ENCODE measurements around the gene MINDY3. TPM values are rescaled to one million over a fixed set of nuclear protein-coding genes. Genes with fewer than 3 reads are reported as not detected.
A peak's percentile ranks its signal among the peaks of the same experiment; 100 is the strongest.

MINDY3 gene
- total and polyA plus RNA-seq, 10 donors, result 16.1 to 35.0 (median 30.0) TPM

DNA sequence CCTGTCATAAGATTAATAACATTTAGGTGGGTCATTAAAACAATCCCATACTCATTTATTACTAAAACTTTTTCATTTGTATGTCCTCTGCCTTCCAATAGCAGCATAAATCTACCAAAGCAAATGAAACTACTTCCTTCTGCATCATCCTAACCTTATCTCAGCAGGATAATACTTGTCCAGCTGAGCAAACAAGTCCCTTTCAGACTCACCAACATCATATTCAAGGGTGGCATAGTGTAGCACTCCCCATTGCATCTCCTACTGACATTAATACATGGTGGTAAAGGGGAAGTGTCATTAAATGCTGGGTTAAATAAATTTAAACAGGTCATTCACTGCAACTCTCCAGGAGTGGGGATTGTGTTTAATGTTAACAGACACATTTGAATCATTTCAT lies 3.4 kb upstream of the MINDY3 start:
- no peak for TF ChIP-seq POLR2AphosphoS5 (IDR thresholded peaks at IDR 0.05)
- TF ChIP-seq POLR2A (IDR thresholded peaks at IDR 0.05), result no peak
- TF ChIP-seq, protein P1, sequence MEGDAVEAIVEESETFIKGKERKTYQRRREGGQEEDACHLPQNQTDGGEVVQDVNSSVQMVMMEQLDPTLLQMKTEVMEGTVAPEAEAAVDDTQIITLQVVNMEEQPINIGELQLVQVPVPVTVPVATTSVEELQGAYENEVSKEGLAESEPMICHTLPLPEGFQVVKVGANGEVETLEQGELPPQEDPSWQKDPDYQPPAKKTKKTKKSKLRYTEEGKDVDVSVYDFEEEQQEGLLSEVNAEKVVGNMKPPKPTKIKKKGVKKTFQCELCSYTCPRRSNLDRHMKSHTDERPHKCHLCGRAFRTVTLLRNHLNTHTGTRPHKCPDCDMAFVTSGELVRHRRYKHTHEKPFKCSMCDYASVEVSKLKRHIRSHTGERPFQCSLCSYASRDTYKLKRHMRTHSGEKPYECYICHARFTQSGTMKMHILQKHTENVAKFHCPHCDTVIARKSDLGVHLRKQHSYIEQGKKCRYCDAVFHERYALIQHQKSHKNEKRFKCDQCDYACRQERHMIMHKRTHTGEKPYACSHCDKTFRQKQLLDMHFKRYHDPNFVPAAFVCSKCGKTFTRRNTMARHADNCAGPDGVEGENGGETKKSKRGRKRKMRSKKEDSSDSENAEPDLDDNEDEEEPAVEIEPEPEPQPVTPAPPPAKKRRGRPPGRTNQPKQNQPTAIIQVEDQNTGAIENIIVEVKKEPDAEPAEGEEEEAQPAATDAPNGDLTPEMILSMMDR (IDR thresholded peaks at IDR 0.05 in 8 of 11, conservative IDR thresholded peaks at IDR 0.05 in 3 of 11), result no peak
- Histone ChIP-seq H3K4me3 (no peak overlapping the region), H3K4me1 (peaks cover 6 to 21% (median 11%) of the 10 kb centered on the region in 6 donors), H3K27me3 (replicated peaks in 1 of 7) (peaks cover 0 to 28% (median 0%) of the 10 kb centered on the region in 7 donors), H3K9me3 (no peaks in the 10 kb centered on the region), H3K27ac (no peak overlapping the region), H3K36me3 (no peaks in the 10 kb centered on the region)
- intact Hi-C loops (cut with DNase I; ENCODE audit: low total_unique reads), result no loop called here
- no peak for DNase-seq

DNA sequence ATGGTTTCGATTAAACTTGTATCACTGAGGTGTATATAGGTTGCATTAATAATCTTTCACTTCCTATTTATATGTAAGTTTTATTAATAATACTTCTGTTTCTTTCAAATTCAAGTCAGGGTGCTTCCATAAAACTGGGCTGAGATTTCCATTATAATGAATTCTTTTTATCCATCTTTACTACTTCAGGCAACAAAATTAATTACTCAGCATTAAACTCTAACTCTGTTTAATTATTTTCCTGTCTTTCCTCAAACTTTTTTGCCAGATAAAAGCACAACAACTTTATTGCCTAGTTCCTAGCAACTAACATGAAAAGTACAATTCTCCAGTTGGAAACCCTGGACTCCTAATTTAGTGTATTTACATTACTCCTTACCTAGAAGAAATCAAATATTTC lies 3.0 kb upstream of the MINDY3 start:
- no peak overlapping the region for H3K27ac ChIP-seq
- intact Hi-C loops (cut with DNase I; ENCODE audit: low total_unique reads), result no loop called here
- TF ChIP-seq POLR2AphosphoS5 (IDR thresholded peaks at IDR 0.05) (no peak), POLR2A (IDR thresholded peaks at IDR 0.05) (no peak)
- TF ChIP-seq, protein P1 (IDR thresholded peaks at IDR 0.05 in 8 of 11, conservative IDR thresholded peaks at IDR 0.05 in 3 of 11), result no peak

DNA sequence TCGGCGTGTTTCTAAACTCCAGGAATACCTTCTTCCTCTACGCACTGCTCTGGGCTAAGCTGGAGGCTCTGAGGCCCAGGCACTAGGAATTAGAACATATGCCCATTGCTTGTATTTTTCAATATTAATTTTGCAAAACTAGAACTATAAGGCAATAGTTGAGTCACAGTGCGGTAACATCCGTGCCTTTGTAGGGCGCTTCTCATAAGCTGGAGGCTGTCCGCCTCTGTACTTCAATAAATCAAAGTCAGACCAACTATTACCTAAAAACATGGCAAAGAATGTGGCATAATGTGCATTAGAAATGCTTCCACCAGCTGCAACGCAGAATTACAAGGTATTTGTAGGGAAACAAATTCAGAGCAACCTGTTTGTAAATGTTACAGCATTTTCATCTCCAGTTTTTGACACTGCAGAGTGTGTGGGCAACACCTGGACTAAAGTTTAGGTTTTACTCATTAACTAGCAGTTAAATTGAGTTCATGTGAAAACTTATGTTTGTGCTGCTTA lies 440 bp upstream of the MINDY3 start:
- DNase-seq, result no peak
- Histone ChIP-seq H3K27me3 (replicated peaks in 1 of 7) (peaks cover 0 to 8% (median 0%) of the 10 kb centered on the region in 7 donors), H3K9me3 (no peaks in the 10 kb centered on the region), H3K4me3 (peak overlapping the region; percentile 75 to 99 (median 92)), H3K36me3 (no peaks in the 10 kb centered on the region), H3K4me1 (peaks cover 14 to 50% (median 33%) of the 10 kb centered on the region in 6 donors), H3K27ac (peak overlapping the region; percentile 36 to 90 (median 82))
- TF ChIP-seq POLR2AphosphoS5 (IDR thresholded peaks at IDR 0.05) (no peak), POLR2A (IDR thresholded peaks at IDR 0.05) (no peak)
- TF ChIP-seq, protein P1 (IDR thresholded peaks at IDR 0.05 in 8 of 11, conservative IDR thresholded peaks at IDR 0.05 in 3 of 11), result no peak
- 50 to 60% (median 55%) methylated on average over 8 of the region's 8 CpGs for WGBS, 5 donors
- intact Hi-C loops (cut with DNase I; ENCODE audit: low total_unique reads), result no loop called here

More for the DNA sequence above, 3.0 kb upstream of the MINDY3 start:
- H3K4me3 ChIP-seq, result no peak overlapping the region
- H3K9me3 ChIP-seq, result no peaks in the 10 kb centered on the region
- WGBS, 5 donors, result 92 to 98% (median 95%) methylated on average over 1 of the region's 1 CpG
- H3K36me3 ChIP-seq, result no peaks in the 10 kb centered on the region
- peaks cover 10 to 25% (median 15%) of the 10 kb centered on the region in 6 donors for H3K4me1 ChIP-seq
- DNase-seq, result no peak
- H3K27me3 ChIP-seq (replicated peaks in 1 of 7), result peaks cover 0 to 26% (median 0%) of the 10 kb centered on the region in 7 donors

DNA sequence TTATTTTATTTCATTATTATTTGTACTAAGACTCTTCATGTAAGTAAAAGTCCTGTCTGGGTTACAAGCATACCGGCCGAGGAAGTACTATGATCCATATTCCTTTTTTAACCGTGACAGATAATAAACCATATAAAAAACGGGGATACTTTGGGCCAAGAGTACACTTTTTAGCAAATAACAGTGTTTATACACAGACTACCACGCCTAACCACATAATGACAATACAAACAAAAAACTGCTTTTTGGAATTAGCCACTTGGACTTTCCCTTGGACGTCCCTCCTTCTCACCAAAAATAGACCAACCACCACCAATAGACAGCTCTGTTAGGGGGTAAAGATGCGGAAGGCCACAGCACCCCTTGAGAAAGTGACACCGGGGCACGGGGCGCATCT lies 800 bp downstream of the MINDY3 start:
- H3K4me1 ChIP-seq, result peaks cover 14 to 62% (median 33%) of the 10 kb centered on the region in 6 donors
- 10 to 22% (median 11%) methylated on average over 10 of the region's 10 CpGs for WGBS, 5 donors

More for the DNA sequence above, 800 bp downstream of the MINDY3 start:
- intact Hi-C loops (cut with DNase I; ENCODE audit: low total_unique reads), result no loop called here
- TF ChIP-seq, protein P1 (IDR thresholded peaks at IDR 0.05 in 8 of 11, conservative IDR thresholded peaks at IDR 0.05 in 3 of 11), result no peak
- TF ChIP-seq POLR2A (IDR thresholded peaks at IDR 0.05) (no peak), POLR2AphosphoS5 (IDR thresholded peaks at IDR 0.05) (no peak)
- no peak for DNase-seq
- Histone ChIP-seq H3K4me3 (peak overlapping the region; percentile 75 to 99 (median 92)), H3K9me3 (no peaks in the 10 kb centered on the region), H3K27me3 (replicated peaks in 1 of 7) (peaks cover 0 to 7% (median 0%) of the 10 kb centered on the region in 7 donors), H3K36me3 (peaks cover 0 to 3% (median 0%) of the 10 kb centered on the region in 6 donors), H3K27ac (peak overlapping the region; percentile 36 to 90 (median 82))

All from spleen (tissue), 11 donors.